ENCODE results near the gene TMEM109. TPM values are rescaled to one million over a fixed set of nuclear protein-coding genes. Genes with fewer than 3 reads are reported as not detected.

TMEM109 gene
- total and polyA plus RNA-seq, 9 of the 15 experiments (the other 6 are each of a cell fraction or from before 2014, with no cell fraction given), result 9.2 to 71.3 (median 30.5) TPM

DNA sequence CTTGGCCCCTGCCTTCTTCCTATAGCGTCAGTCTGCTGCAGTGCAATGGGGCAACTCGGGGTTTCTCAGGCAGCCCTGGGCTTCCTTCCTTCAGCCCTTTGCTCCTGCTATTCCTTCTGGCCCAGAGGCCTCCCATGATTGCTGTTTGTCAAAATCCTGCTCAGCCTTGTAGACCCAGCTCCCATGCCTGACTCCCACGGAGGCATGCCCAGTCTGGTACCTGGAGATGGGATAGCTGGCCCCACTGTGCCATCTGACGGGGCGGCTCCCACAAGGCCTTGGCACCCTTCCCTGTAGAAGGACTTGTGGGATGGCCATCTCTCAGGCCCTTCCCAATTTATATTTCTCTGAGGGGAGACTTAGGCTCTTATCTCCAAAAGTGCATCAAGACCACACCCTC, 56.9 kb downstream of the TMEM109 start:
- in situ Hi-C loops (cut with MboI), result no loop called here
- no peaks in the 10 kb centered on the region for H3K36me3 ChIP-seq (ENCODE audit: control insufficient read depth, insufficient read depth, low read length)
- DNase-seq (ENCODE audit: extremely low read depth in 1 of 4, low spot score in 3 of 4), result no peak
- FAIRE-seq, result no peak
- H3K79me2 ChIP-seq (ENCODE audit: control insufficient read depth, insufficient read depth, low read length), result no peaks in the 10 kb centered on the region
- no peak for TF ChIP-seq RBM34 (IDR thresholded peaks at IDR 0.05; ENCODE audit: borderline replicate concordance, insufficient read depth, low read length)
- TF ChIP-seq RFX7 (CRISPR knock-in tag; IDR thresholded peaks at IDR 0.05), result no peak
- TF ChIP-seq, protein P1, sequence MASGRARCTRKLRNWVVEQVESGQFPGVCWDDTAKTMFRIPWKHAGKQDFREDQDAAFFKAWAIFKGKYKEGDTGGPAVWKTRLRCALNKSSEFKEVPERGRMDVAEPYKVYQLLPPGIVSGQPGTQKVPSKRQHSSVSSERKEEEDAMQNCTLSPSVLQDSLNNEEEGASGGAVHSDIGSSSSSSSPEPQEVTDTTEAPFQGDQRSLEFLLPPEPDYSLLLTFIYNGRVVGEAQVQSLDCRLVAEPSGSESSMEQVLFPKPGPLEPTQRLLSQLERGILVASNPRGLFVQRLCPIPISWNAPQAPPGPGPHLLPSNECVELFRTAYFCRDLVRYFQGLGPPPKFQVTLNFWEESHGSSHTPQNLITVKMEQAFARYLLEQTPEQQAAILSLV (tag; IDR thresholded peaks at IDR 0.05), result no peak
- TF ChIP-seq, protein P2, sequence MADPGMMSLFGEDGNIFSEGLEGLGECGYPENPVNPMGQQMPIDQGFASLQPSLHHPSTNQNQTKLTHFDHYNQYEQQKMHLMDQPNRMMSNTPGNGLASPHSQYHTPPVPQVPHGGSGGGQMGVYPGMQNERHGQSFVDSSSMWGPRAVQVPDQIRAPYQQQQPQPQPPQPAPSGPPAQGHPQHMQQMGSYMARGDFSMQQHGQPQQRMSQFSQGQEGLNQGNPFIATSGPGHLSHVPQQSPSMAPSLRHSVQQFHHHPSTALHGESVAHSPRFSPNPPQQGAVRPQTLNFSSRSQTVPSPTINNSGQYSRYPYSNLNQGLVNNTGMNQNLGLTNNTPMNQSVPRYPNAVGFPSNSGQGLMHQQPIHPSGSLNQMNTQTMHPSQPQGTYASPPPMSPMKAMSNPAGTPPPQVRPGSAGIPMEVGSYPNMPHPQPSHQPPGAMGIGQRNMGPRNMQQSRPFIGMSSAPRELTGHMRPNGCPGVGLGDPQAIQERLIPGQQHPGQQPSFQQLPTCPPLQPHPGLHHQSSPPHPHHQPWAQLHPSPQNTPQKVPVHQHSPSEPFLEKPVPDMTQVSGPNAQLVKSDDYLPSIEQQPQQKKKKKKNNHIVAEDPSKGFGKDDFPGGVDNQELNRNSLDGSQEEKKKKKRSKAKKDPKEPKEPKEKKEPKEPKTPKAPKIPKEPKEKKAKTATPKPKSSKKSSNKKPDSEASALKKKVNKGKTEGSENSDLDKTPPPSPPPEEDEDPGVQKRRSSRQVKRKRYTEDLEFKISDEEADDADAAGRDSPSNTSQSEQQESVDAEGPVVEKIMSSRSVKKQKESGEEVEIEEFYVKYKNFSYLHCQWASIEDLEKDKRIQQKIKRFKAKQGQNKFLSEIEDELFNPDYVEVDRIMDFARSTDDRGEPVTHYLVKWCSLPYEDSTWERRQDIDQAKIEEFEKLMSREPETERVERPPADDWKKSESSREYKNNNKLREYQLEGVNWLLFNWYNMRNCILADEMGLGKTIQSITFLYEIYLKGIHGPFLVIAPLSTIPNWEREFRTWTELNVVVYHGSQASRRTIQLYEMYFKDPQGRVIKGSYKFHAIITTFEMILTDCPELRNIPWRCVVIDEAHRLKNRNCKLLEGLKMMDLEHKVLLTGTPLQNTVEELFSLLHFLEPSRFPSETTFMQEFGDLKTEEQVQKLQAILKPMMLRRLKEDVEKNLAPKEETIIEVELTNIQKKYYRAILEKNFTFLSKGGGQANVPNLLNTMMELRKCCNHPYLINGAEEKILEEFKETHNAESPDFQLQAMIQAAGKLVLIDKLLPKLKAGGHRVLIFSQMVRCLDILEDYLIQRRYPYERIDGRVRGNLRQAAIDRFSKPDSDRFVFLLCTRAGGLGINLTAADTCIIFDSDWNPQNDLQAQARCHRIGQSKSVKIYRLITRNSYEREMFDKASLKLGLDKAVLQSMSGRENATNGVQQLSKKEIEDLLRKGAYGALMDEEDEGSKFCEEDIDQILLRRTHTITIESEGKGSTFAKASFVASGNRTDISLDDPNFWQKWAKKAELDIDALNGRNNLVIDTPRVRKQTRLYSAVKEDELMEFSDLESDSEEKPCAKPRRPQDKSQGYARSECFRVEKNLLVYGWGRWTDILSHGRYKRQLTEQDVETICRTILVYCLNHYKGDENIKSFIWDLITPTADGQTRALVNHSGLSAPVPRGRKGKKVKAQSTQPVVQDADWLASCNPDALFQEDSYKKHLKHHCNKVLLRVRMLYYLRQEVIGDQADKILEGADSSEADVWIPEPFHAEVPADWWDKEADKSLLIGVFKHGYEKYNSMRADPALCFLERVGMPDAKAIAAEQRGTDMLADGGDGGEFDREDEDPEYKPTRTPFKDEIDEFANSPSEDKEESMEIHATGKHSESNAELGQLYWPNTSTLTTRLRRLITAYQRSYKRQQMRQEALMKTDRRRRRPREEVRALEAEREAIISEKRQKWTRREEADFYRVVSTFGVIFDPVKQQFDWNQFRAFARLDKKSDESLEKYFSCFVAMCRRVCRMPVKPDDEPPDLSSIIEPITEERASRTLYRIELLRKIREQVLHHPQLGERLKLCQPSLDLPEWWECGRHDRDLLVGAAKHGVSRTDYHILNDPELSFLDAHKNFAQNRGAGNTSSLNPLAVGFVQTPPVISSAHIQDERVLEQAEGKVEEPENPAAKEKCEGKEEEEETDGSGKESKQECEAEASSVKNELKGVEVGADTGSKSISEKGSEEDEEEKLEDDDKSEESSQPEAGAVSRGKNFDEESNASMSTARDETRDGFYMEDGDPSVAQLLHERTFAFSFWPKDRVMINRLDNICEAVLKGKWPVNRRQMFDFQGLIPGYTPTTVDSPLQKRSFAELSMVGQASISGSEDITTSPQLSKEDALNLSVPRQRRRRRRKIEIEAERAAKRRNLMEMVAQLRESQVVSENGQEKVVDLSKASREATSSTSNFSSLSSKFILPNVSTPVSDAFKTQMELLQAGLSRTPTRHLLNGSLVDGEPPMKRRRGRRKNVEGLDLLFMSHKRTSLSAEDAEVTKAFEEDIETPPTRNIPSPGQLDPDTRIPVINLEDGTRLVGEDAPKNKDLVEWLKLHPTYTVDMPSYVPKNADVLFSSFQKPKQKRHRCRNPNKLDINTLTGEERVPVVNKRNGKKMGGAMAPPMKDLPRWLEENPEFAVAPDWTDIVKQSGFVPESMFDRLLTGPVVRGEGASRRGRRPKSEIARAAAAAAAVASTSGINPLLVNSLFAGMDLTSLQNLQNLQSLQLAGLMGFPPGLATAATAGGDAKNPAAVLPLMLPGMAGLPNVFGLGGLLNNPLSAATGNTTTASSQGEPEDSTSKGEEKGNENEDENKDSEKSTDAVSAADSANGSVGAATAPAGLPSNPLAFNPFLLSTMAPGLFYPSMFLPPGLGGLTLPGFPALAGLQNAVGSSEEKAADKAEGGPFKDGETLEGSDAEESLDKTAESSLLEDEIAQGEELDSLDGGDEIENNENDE (IDR thresholded peaks at IDR 0.05; ENCODE audit: low read depth, low read length), result no peak
- no peak for TF ChIP-seq CTBP1 (IDR thresholded peaks at IDR 0.05; ENCODE audit: borderline replicate concordance)
- TF ChIP-seq, protein P3, sequence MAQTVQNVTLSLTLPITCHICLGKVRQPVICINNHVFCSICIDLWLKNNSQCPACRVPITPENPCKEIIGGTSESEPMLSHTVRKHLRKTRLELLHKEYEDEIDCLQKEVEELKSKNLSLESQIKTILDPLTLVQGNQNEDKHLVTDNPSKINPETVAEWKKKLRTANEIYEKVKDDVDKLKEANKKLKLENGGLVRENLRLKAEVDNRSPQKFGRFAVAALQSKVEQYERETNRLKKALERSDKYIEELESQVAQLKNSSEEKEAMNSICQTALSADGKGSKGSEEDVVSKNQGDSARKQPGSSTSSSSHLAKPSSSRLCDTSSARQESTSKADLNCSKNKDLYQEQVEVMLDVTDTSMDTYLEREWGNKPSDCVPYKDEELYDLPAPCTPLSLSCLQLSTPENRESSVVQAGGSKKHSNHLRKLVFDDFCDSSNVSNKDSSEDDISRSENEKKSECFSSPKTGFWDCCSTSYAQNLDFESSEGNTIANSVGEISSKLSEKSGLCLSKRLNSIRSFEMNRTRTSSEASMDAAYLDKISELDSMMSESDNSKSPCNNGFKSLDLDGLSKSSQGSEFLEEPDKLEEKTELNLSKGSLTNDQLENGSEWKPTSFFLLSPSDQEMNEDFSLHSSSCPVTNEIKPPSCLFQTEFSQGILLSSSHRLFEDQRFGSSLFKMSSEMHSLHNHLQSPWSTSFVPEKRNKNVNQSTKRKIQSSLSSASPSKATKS (CRISPR knock-in tag; IDR thresholded peaks at IDR 0.05), result no peak
- no peak for TF ChIP-seq TAL1 (IDR thresholded peaks at IDR 0.05)
- no peak overlapping the region for H2AFZ ChIP-seq (ENCODE audit: low read depth, low read length)
- no peak overlapping the region for H3K27ac ChIP-seq (ENCODE audit: extremely low read depth, low read depth, low read length)
- 2% methylated on average over 5 of the region's 5 CpGs for WGBS (ENCODE audit: insufficient coverage, low coverage, missing lambda C conversion rate)
- intact Hi-C loops (cut with micrococcal nuclease), result loop anchor here (1.0 kb wide), 2 partner anchors 158 to 202 kb away; no protein-coding TSS in a partner anchor
- no peak for ATAC-seq
- no peak overlapping the region for H3K4me2 ChIP-seq (ENCODE audit: insufficient read depth, low read length)
- no peaks in the 10 kb centered on the region for H3K9me3 ChIP-seq (replicated peaks; ENCODE audit: control insufficient read depth, insufficient read depth, low read depth, low read length)
- no peak overlapping the region for H3K4me3 ChIP-seq
- H3K9me1 ChIP-seq (ENCODE audit: control insufficient read depth, insufficient read depth, low read length), result no peaks in the 10 kb centered on the region
- H3K27me3 ChIP-seq (ENCODE audit: control insufficient read depth in 2 of 2, insufficient read depth in 2 of 2, low read length in 2 of 2), result peaks cover 21 to 57% of the 10 kb centered on the region in 2 experiments
- no TSS peak for BruUV-seq (replicated peaks)
- H3K9ac ChIP-seq (ENCODE audit: insufficient read depth in 1 of 2, low read depth in 2 of 2, low read length in 2 of 2), result no peak overlapping the region
- CTCF ChIA-PET (ENCODE audit: low intra/inter-chr PET ratio), result interaction anchor here (0.6 to 2.0 kb wide), 4 partner anchors 26 to 216 kb away, joined by 3 to 14 read pairs (median 8); no protein-coding TSS in a partner anchor
- peaks cover 0 to 4% of the 10 kb centered on the region in 2 experiments; a peak in 1 of 5 replicates for H3K4me1 ChIP-seq (replicated peaks in 1 of 2; ENCODE audit: control insufficient read depth in 2 of 2, insufficient read depth in 2 of 2, low read length in 2 of 2)
- POLR2A ChIA-PET, result interaction anchor here (0.6 to 1.1 kb wide), 2 partner anchors 52 to 137 kb away, joined by 3 read pairs; no protein-coding TSS in a partner anchor
- H4K20me1 ChIP-seq (replicated peaks; ENCODE audit: control insufficient read depth, insufficient read depth, low read length), result no peaks in the 10 kb centered on the region

All from K562 (cell line).